LNCAP (cell line): ENCODE results near the gene ROCK2.

Experiments used
- CTCF ChIP-seq: fragments of 450-650 bp; IDR thresholded peaks from 2 replicates; pipeline ENCODE4 v1.5.1; 2017; ENCODE audit warnings: mild to moderate bottlenecking

The ROCK2 gene

GRCh38 chr2:11299439-11299838, 45.0 kb downstream of the ROCK2 start:
- no peak for TF ChIP-seq CTCF

- TF ChIP-seq CTCF: no peak
Observed at GRCh38 chr2:11298592-11298991, 45.8 kb downstream of the ROCK2 start.

- TF ChIP-seq CTCF: no peak
Observed at GRCh38 chr2:11296401-11296800, 48.0 kb downstream of the ROCK2 start.

- no peak for TF ChIP-seq CTCF
Observed at GRCh38 chr2:11292464-11293255, 51.8 kb downstream of the ROCK2 start.

- TF ChIP-seq CTCF: no peak
Observed at GRCh38 chr2:11290713-11291112, 53.7 kb downstream of the ROCK2 start.

- no peak for TF ChIP-seq CTCF
Observed at GRCh38 chr2:11290211-11290610, 54.2 kb downstream of the ROCK2 start.

GRCh38 chr2:11288431-11288830, 56.0 kb downstream of the ROCK2 start:
- TF ChIP-seq CTCF: no peak

GRCh38 chr2:11286749-11287148, 57.7 kb downstream of the ROCK2 start:
- no peak for TF ChIP-seq CTCF
